ENCODE data around the gene IQGAP2. TPM values are rescaled to one million over a fixed set of nuclear protein-coding genes. Genes with fewer than 3 reads are reported as not detected.

The IQGAP2 gene
- total RNA-seq, 1 donor from 2014 or later = 1.3 TPM

DNA sequence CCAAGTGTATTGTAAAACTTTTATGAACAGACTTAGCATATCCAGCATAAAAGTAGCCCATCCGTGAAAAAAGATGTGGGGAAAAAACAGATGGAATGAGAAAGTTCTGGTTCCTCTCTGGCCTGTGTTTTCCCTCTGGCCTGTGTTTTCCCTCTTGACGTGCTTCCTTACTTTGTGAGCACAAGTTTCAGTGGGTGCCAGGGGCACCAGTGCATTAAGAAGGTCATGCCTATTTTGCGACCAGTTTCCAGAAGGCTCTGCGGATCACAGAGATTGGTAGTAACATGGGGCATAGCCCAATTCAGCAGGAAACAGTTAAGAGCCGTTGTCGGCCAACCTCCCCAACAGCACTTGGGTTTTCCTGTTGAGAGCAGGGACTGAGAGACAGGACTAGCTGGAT is 43.7 kb downstream of the IQGAP2 start:
- no peak overlapping the region for H3K4me3 ChIP-seq (ENCODE audit: low read depth, low read length)
- DNase-seq (ENCODE audit: low read depth) = no peak
- TF ChIP-seq, protein P1, sequence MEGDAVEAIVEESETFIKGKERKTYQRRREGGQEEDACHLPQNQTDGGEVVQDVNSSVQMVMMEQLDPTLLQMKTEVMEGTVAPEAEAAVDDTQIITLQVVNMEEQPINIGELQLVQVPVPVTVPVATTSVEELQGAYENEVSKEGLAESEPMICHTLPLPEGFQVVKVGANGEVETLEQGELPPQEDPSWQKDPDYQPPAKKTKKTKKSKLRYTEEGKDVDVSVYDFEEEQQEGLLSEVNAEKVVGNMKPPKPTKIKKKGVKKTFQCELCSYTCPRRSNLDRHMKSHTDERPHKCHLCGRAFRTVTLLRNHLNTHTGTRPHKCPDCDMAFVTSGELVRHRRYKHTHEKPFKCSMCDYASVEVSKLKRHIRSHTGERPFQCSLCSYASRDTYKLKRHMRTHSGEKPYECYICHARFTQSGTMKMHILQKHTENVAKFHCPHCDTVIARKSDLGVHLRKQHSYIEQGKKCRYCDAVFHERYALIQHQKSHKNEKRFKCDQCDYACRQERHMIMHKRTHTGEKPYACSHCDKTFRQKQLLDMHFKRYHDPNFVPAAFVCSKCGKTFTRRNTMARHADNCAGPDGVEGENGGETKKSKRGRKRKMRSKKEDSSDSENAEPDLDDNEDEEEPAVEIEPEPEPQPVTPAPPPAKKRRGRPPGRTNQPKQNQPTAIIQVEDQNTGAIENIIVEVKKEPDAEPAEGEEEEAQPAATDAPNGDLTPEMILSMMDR (conservative IDR thresholded peaks at IDR 0.05; ENCODE audit: low read depth, low read length) = no peak

DNA sequence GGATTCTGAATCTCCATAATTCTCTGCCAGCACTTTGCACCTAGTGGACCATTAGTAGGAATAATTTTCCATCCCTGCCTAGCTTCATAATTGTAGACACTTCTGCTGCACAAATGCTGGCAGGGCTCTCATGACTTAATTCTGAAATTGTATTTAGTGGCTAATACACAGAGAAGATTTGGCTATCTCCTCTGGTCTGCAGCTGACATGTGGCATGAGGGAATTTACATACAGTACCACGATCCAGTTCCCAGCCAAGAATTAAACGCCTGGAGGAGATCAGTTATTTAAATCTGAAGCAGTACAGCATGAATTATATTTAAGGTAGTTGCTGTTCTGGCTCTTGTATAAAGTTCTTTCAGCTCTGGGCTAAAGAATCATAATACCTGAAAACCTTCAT is 46.5 kb downstream of the IQGAP2 start:
- DNase-seq (ENCODE audit: low read depth) = no peak
- no peak overlapping the region for H3K4me3 ChIP-seq (ENCODE audit: low read depth, low read length)
- TF ChIP-seq, protein P1 (conservative IDR thresholded peaks at IDR 0.05; ENCODE audit: low read depth, low read length) = no peak

DNA sequence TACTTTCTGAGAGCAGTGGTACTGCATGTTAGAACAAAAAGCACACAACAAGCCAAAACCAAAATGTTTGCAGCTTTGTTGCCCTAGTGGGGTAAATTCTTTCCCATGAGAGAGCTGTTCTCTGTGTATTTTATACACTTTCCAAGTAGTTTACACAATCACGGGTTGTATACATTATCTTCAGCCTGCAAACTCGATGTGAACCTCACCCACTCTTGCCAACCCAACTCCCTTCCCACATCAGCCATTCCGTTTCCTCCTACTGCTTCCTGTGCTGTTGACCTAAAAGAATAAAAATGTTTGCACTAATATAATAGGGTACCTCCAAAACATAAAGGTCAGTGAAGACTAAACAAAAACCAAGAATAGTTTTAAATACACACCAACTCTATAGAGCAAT is 47.0 kb downstream of the IQGAP2 start:
- TF ChIP-seq, protein P1 (conservative IDR thresholded peaks at IDR 0.05; ENCODE audit: low read depth, low read length) = no peak
- DNase-seq (ENCODE audit: low read depth) = no peak
- no peak overlapping the region for H3K4me3 ChIP-seq (ENCODE audit: low read depth, low read length)

DNA sequence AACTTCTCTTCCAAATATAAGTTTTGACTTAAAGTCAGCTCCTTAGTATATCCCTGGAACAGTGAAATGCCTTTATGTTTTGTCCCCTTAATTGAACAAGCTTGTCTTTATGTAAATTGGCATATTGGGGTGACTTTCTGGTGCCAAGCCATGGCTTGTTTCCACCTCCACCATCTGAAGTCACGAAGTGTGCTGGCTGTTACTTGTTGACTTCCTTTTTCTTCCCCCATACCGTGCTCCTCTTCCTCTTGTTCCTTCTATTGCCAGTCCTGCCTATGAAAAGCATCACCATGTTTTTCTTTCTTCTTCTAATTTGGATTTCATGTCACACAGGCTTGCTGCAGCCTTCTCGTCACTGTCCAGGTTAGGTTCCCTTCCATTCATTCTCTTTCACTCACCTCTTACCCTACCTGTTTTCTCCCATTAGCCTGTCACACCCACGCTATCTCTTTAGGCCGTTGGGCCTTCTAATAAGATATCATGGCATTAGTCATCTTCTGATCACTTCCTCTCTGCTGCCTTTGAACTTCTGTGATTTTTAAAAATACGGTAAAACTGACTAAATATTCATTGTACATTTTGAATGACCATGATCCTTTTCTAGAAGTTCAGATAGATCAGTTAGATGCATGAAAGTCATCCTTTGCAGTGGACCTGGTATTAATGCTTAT is 48.1 kb downstream of the IQGAP2 start:
- H3K4me3 ChIP-seq (ENCODE audit: low read depth, low read length) = no peak overlapping the region
- TF ChIP-seq, protein P1 (conservative IDR thresholded peaks at IDR 0.05; ENCODE audit: low read depth, low read length) = no peak
- DNase-seq (ENCODE audit: low read depth) = no peak

DNA sequence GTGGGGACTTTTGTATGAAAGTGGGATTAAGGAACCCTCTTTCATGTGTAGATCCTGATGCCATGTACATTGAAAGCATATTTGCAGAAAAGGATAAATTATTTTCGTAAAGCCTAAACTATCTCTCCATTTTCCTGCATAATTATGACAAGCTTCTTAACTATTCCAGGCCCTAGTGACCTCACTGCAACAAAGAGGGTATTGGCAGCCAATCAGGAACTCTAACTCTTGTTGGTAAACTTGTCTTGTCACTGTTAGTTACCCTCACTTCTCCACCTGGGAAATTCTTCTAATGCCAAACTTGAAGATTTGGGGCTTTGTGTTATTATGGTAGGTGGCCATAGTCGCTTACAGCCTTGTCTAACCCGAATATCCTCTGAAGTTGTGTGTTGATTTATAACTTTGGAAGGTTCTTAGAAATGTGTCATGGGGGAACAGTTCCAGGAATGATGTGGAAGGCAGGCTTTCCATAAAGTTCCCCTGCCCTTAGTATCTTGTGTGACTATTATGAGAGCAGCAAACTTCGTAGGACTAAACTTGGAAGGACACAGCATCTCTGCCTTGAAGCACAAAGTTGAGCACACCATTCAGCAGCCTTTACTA is 52.5 kb downstream of the IQGAP2 start:
- TF ChIP-seq, protein P1 (conservative IDR thresholded peaks at IDR 0.05; ENCODE audit: low read depth, low read length) = no peak
- no peak overlapping the region for H3K4me3 ChIP-seq (ENCODE audit: low read depth, low read length)
- DNase-seq (ENCODE audit: low read depth) = no peak

DNA sequence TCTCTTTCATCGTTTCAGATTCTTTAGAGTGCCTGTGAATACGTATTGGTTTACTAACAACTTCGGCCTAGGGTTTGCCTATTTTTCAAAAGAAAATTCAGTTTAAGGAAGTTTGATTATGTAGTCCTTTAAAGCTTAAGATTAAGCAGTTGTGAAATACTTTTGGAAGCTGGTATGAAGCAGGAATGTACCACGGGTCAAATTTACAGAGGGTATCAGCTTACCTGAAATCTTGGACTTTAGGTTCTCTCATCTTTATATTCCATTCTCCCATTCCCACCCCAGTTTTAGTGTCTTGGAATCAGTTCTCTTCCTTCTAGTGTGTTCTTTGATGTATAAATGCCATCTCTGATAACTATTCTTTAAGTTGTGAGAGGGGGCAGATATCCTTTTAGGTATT is 53.2 kb downstream of the IQGAP2 start:
- no peak for DNase-seq (ENCODE audit: low read depth)
- no peak overlapping the region for H3K4me3 ChIP-seq (ENCODE audit: low read depth, low read length)
- TF ChIP-seq, protein P1 (conservative IDR thresholded peaks at IDR 0.05; ENCODE audit: low read depth, low read length) = no peak
